ENCODE measurements around the gene ITPKA. TPM values are rescaled to one million over a fixed set of nuclear protein-coding genes. Genes with fewer than 3 reads are reported as not detected.

The ITPKA gene
- polyA plus RNA-seq, 1 donor from 2014 or later: 0.20 TPM

DNA sequence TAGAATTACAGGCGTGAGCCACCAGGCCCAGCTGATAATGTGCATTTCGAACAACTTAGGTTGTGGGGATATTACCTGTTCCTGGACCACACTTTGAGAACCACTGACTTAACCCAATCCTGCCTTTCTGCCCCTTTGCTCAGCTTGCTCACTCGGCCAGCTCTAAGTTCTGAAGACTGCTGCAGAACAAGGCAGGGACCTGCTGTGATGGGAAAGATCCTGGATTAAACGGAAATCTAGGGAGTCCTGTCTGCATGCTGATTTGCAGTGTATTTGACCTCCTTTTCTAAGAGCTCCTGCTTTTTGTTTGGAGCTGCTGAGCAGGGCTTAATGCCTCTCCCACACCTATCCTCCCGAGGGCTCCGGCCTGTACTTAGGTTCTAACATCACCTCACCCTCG is 17.1 kb downstream of the ITPKA start:
- H3K9me2 ChIP-seq (ENCODE audit: insufficient read depth, low read length): no peaks in the 10 kb centered on the region
- no peak overlapping the region for H3K4me2 ChIP-seq (ENCODE audit: low read length)
- no peaks in the 10 kb centered on the region for H3K79me2 ChIP-seq (replicated peaks; ENCODE audit: insufficient read depth, low read length)
- H3K9ac ChIP-seq (ENCODE audit: low read length): no peak overlapping the region
- no peaks in the 10 kb centered on the region for H3K9me3 ChIP-seq (ENCODE audit: low read length)
- TF ChIP-seq, protein P1, sequence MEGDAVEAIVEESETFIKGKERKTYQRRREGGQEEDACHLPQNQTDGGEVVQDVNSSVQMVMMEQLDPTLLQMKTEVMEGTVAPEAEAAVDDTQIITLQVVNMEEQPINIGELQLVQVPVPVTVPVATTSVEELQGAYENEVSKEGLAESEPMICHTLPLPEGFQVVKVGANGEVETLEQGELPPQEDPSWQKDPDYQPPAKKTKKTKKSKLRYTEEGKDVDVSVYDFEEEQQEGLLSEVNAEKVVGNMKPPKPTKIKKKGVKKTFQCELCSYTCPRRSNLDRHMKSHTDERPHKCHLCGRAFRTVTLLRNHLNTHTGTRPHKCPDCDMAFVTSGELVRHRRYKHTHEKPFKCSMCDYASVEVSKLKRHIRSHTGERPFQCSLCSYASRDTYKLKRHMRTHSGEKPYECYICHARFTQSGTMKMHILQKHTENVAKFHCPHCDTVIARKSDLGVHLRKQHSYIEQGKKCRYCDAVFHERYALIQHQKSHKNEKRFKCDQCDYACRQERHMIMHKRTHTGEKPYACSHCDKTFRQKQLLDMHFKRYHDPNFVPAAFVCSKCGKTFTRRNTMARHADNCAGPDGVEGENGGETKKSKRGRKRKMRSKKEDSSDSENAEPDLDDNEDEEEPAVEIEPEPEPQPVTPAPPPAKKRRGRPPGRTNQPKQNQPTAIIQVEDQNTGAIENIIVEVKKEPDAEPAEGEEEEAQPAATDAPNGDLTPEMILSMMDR (IDR thresholded peaks at IDR 0.05; ENCODE audit: poor library complexity, severe bottlenecking): no peak
- TF ChIP-seq RAD21 (conservative IDR thresholded peaks at IDR 0.05): no peak
- no peak for TF ChIP-seq POLR2AphosphoS5 (IDR thresholded peaks at IDR 0.05)
- TF ChIP-seq SMC3 (conservative IDR thresholded peaks at IDR 0.05; ENCODE audit: poor library complexity): no peak
- no peak for TF ChIP-seq EZH2 (IDR thresholded peaks at IDR 0.05; ENCODE audit: borderline replicate concordance, insufficient read depth, low read length, poor library complexity, severe bottlenecking)
- no peak for TF ChIP-seq EP300 (conservative IDR thresholded peaks at IDR 0.05; ENCODE audit: poor library complexity, severe bottlenecking)
- H3K27me3 ChIP-seq (ENCODE audit: insufficient read depth, low read depth, low read length): peaks cover 76% of the 10 kb centered on the region
- no peak overlapping the region for H3K27ac ChIP-seq (ENCODE audit: low read length)
- H3K36me3 ChIP-seq (ENCODE audit: insufficient read depth, low read length): no peaks in the 10 kb centered on the region
- no peak overlapping the region for H3K4me3 ChIP-seq (ENCODE audit: low read length)
- no peaks in the 10 kb centered on the region for H4K20me1 ChIP-seq (ENCODE audit: insufficient read depth)
- no peaks in the 10 kb centered on the region for H3F3A ChIP-seq (ENCODE audit: insufficient read depth, low read length, poor library complexity, severe bottlenecking)
- no peak overlapping the region for H2AFZ ChIP-seq (ENCODE audit: low read depth, low read length)

DNA sequence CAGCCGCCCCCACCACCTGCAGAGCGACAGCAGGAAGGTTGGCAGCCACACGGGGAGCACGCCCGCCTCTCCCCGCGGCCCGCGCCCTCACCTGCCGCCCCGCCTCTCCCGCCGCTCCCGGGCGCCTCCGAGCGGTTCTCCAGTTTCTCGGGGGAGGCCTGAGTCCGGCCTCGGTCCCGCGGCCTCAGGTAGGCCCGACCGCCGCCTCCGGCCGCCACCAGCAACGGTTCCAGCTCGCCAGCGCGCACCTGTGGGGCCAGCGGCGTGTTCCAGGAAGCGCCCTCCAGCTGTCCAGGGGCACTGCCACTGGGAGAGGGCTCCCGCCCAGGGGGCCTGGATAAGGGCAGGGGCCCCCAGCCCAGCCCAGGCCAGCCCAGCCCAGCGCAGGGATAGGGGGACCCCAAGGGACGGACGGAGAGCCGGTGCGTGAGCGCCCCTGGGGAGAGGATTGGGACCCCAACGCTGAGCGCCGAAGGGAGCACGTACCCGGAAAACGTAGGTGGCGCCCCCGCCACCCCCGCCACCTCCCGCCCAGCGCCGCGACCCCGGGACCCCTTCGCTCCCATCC is 17.7 kb downstream of the ITPKA start:
- no peak overlapping the region for H3K4me2 ChIP-seq (ENCODE audit: low read length)
- H3K27me3 ChIP-seq (ENCODE audit: insufficient read depth, low read depth, low read length): peaks cover 71% of the 10 kb centered on the region
- no peak overlapping the region for H3K9ac ChIP-seq (ENCODE audit: low read length)

More for the DNA sequence above, 17.7 kb downstream of the ITPKA start:
- H4K20me1 ChIP-seq (ENCODE audit: insufficient read depth): no peaks in the 10 kb centered on the region
- no peaks in the 10 kb centered on the region for H3K36me3 ChIP-seq (ENCODE audit: insufficient read depth, low read length)
- H3K79me2 ChIP-seq (replicated peaks; ENCODE audit: insufficient read depth, low read length): no peaks in the 10 kb centered on the region
- no peak overlapping the region for H3K27ac ChIP-seq (ENCODE audit: low read length)
- H3K9me3 ChIP-seq (ENCODE audit: low read length): no peaks in the 10 kb centered on the region
- H3F3A ChIP-seq (ENCODE audit: insufficient read depth, low read length, poor library complexity, severe bottlenecking): no peaks in the 10 kb centered on the region
- peak overlapping the region; percentile 52 for H3K4me3 ChIP-seq (ENCODE audit: low read length)
- H3K9me2 ChIP-seq (ENCODE audit: insufficient read depth, low read length): no peaks in the 10 kb centered on the region
- TF ChIP-seq EZH2 (IDR thresholded peaks at IDR 0.05; ENCODE audit: borderline replicate concordance, insufficient read depth, low read length, poor library complexity, severe bottlenecking): no peak
- no peak for TF ChIP-seq RAD21 (conservative IDR thresholded peaks at IDR 0.05)
- TF ChIP-seq MXI1 (conservative IDR thresholded peaks at IDR 0.05; ENCODE audit: poor library complexity, severe bottlenecking): no peak
- no peak for TF ChIP-seq EP300 (conservative IDR thresholded peaks at IDR 0.05; ENCODE audit: poor library complexity, severe bottlenecking)
- TF ChIP-seq TAF1 (IDR thresholded peaks at IDR 0.05; ENCODE audit: low read depth): no peak
- TF ChIP-seq, protein P2, sequence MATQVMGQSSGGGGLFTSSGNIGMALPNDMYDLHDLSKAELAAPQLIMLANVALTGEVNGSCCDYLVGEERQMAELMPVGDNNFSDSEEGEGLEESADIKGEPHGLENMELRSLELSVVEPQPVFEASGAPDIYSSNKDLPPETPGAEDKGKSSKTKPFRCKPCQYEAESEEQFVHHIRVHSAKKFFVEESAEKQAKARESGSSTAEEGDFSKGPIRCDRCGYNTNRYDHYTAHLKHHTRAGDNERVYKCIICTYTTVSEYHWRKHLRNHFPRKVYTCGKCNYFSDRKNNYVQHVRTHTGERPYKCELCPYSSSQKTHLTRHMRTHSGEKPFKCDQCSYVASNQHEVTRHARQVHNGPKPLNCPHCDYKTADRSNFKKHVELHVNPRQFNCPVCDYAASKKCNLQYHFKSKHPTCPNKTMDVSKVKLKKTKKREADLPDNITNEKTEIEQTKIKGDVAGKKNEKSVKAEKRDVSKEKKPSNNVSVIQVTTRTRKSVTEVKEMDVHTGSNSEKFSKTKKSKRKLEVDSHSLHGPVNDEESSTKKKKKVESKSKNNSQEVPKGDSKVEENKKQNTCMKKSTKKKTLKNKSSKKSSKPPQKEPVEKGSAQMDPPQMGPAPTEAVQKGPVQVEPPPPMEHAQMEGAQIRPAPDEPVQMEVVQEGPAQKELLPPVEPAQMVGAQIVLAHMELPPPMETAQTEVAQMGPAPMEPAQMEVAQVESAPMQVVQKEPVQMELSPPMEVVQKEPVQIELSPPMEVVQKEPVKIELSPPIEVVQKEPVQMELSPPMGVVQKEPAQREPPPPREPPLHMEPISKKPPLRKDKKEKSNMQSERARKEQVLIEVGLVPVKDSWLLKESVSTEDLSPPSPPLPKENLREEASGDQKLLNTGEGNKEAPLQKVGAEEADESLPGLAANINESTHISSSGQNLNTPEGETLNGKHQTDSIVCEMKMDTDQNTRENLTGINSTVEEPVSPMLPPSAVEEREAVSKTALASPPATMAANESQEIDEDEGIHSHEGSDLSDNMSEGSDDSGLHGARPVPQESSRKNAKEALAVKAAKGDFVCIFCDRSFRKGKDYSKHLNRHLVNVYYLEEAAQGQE (IDR thresholded peaks at IDR 0.05; ENCODE audit: borderline replicate concordance): no peak
- TF ChIP-seq SMC3 (conservative IDR thresholded peaks at IDR 0.05; ENCODE audit: poor library complexity): no peak
- TF ChIP-seq, protein P1 (IDR thresholded peaks at IDR 0.05; ENCODE audit: poor library complexity, severe bottlenecking): no peak
- TF ChIP-seq POLR2AphosphoS5 (IDR thresholded peaks at IDR 0.05): no peak
- no peak overlapping the region for H2AFZ ChIP-seq (ENCODE audit: low read depth, low read length)

All from neural cell (in vitro differentiated cells).